HEK293 (cell line): ENCODE measurements around the gene MIS18BP1.

Source experiments
- GFI1B ChIP-seq: fragments of 450-650 bp; formaldehyde crosslinking; IDR thresholded peaks from 2 replicates; pipeline ENCODE4 v1.5.1; 2016; ENCODE audit warnings: missing biosample characterization, missing genetic modification characterization
- GLI4 ChIP-seq: fragments of 450-650 bp; formaldehyde crosslinking; IDR thresholded peaks from 2 replicates; pipeline ENCODE4 v1.5.1; 2016; ENCODE audit warnings: missing biosample characterization, missing genetic modification characterization
- KLF8 ChIP-seq: fragments of 450-650 bp; formaldehyde crosslinking; IDR thresholded peaks from 2 replicates; pipeline ENCODE4 v1.5.1; 2016; ENCODE audit warnings: missing biosample characterization, missing genetic modification characterization
- SCRT2 ChIP-seq: fragments of 450-650 bp; formaldehyde crosslinking; IDR thresholded peaks from 2 replicates; pipeline ENCODE4 v1.5.1; 2016; ENCODE audit warnings: missing biosample characterization, missing genetic modification characterization
- SETDB1 ChIP-seq: IDR thresholded peaks from one replicate; pipeline ENCODE4 v1.6.1; 2017; ENCODE audit warnings: mild to moderate bottlenecking, low read length, moderate library complexity, mixed read lengths; ENCODE audit not compliant: insufficient read length
- SP2 ChIP-seq: fragments of 450-650 bp; formaldehyde crosslinking; IDR thresholded peaks from 2 replicates; pipeline ENCODE4 v1.5.1; 2016; ENCODE audit warnings: missing biosample characterization, missing genetic modification characterization
- SP7 ChIP-seq: fragments of 450-650 bp; formaldehyde crosslinking; IDR thresholded peaks from 2 replicates; pipeline ENCODE4 v1.5.1; 2016; ENCODE audit warnings: missing biosample characterization, missing genetic modification characterization
- WT1 ChIP-seq: fragments of 450-650 bp; formaldehyde crosslinking; IDR thresholded peaks from 2 replicates; pipeline ENCODE4 v1.5.1; 2016; ENCODE audit warnings: missing biosample characterization, missing genetic modification characterization
- YY2 ChIP-seq: fragments of 450-650 bp; formaldehyde crosslinking; IDR thresholded peaks from 2 replicates; pipeline ENCODE4 v1.5.1; 2016; ENCODE audit warnings: missing biosample characterization, missing genetic modification characterization
- ZBTB20 ChIP-seq: fragments of 450-650 bp; formaldehyde crosslinking; IDR thresholded peaks from 2 replicates; pipeline ENCODE4 v1.5.1; 2016; ENCODE audit warnings: missing biosample characterization, missing genetic modification characterization
- ZBTB48 ChIP-seq: fragments of 450-650 bp; formaldehyde crosslinking; IDR thresholded peaks from 2 replicates; pipeline ENCODE4 v1.5.1; 2016; ENCODE audit warnings: missing biosample characterization, missing genetic modification characterization
- ZBTB8A ChIP-seq: fragments of 450-650 bp; formaldehyde crosslinking; IDR thresholded peaks from 2 replicates; pipeline ENCODE4 v1.5.1; 2016; ENCODE audit warnings: missing biosample characterization, missing genetic modification characterization
- ZEB2 ChIP-seq: fragments of 450-650 bp; formaldehyde crosslinking; IDR thresholded peaks from 2 replicates; pipeline ENCODE4 v1.5.1; 2016; ENCODE audit warnings: missing biosample characterization, missing genetic modification characterization
- ZFHX2 ChIP-seq: fragments of 450-650 bp; formaldehyde crosslinking; conservative IDR thresholded peaks from 2 replicates; pipeline ENCODE4 v1.5.1; 2016; ENCODE audit warnings: missing biosample characterization, missing genetic modification characterization
- ZFP3 ChIP-seq: fragments of 450-650 bp; formaldehyde crosslinking; IDR thresholded peaks from 2 replicates; pipeline ENCODE4 v1.5.1; 2016; ENCODE audit warnings: low read depth, missing biosample characterization, missing genetic modification characterization
- ZNF133 ChIP-seq: fragments of 450-650 bp; formaldehyde crosslinking; IDR thresholded peaks from 2 replicates; pipeline ENCODE4 v1.5.1; 2016; ENCODE audit warnings: missing biosample characterization, missing genetic modification characterization
- ZNF169 ChIP-seq: fragments of 450-650 bp; formaldehyde crosslinking; IDR thresholded peaks from 2 replicates; pipeline ENCODE4 v1.5.1; 2016; ENCODE audit warnings: missing biosample characterization, missing genetic modification characterization
- ZNF202 ChIP-seq: fragments of 450-650 bp; formaldehyde crosslinking; IDR thresholded peaks from 2 replicates; pipeline ENCODE4 v1.5.1; 2016; ENCODE audit warnings: missing biosample characterization, missing genetic modification characterization, borderline replicate concordance
- ZNF302 ChIP-seq: fragments of 450-650 bp; formaldehyde crosslinking; IDR thresholded peaks from 2 replicates; pipeline ENCODE4 v1.5.1; 2016; ENCODE audit warnings: missing biosample characterization, missing genetic modification characterization, low read depth
- ZNF324 ChIP-seq: fragments of 450-650 bp; formaldehyde crosslinking; IDR thresholded peaks from 2 replicates; pipeline ENCODE4 v1.5.1; 2016; ENCODE audit warnings: missing biosample characterization, missing genetic modification characterization
- ZNF394 ChIP-seq: fragments of 450-650 bp; formaldehyde crosslinking; IDR thresholded peaks from 2 replicates; pipeline ENCODE4 v1.5.1; 2016; ENCODE audit warnings: missing biosample characterization, missing genetic modification characterization, mild to moderate bottlenecking, moderate library complexity, borderline replicate concordance
- ZNF600 ChIP-seq: fragments of 450-650 bp; formaldehyde crosslinking; IDR thresholded peaks from 2 replicates; pipeline ENCODE4 v1.5.1; 2016; ENCODE audit warnings: missing biosample characterization, missing genetic modification characterization
- ZNF610 ChIP-seq: fragments of 450-650 bp; formaldehyde crosslinking; IDR thresholded peaks from 2 replicates; pipeline ENCODE4 v1.5.1; 2016; ENCODE audit warnings: missing biosample characterization, missing genetic modification characterization, borderline replicate concordance
- ZNF707 ChIP-seq: fragments of 450-650 bp; formaldehyde crosslinking; IDR thresholded peaks from 2 replicates; pipeline ENCODE4 v1.5.1; 2016; ENCODE audit warnings: missing biosample characterization, missing genetic modification characterization
- ZNF76 ChIP-seq: fragments of 450-650 bp; formaldehyde crosslinking; IDR thresholded peaks from 2 replicates; pipeline ENCODE4; 2016; ENCODE audit warnings: low read depth, missing biosample characterization, missing genetic modification characterization, borderline replicate concordance
- ZNF843 ChIP-seq: fragments of 450-650 bp; formaldehyde crosslinking; IDR thresholded peaks from 2 replicates; pipeline ENCODE4 v1.5.1; 2016; ENCODE audit warnings: missing biosample characterization, missing genetic modification characterization
- ZXDB ChIP-seq: fragments of 450-650 bp; formaldehyde crosslinking; IDR thresholded peaks from 2 replicates; pipeline ENCODE4 v1.5.1; 2016; ENCODE audit warnings: missing biosample characterization, missing genetic modification characterization
- TF ChIP-seq, protein P1 (sequence below): fragments of 450-650 bp; formaldehyde crosslinking; IDR thresholded peaks from 2 replicates; pipeline ENCODE4 v1.5.1; 2016; ENCODE audit warnings: missing biosample characterization, missing genetic modification characterization
- TF ChIP-seq, protein P2 (sequence below): fragments of 450-650 bp; IDR thresholded peaks from 2 replicates; pipeline ENCODE4 v1.5.1; 2018; ENCODE audit warnings: missing biosample characterization, mild to moderate bottlenecking, missing genetic modification characterization
- TF ChIP-seq, protein P3 (sequence below): fragments of 450-650 bp; formaldehyde crosslinking; IDR thresholded peaks from 2 replicates; pipeline ENCODE4 v1.5.1; 2016; ENCODE audit warnings: missing biosample characterization, missing genetic modification characterization
- TF ChIP-seq, protein P4 (sequence below): fragments of 450-650 bp; formaldehyde crosslinking; IDR thresholded peaks from 2 replicates; pipeline ENCODE4 v1.5.1; 2016; ENCODE audit warnings: missing biosample characterization, missing genetic modification characterization, borderline replicate concordance
- TF ChIP-seq, protein P5 (sequence below): fragments of 450-650 bp; formaldehyde crosslinking; IDR thresholded peaks from 2 replicates; pipeline ENCODE4 v1.5.1; 2016; ENCODE audit warnings: missing biosample characterization, missing genetic modification characterization

Gene MIS18BP1

DNA sequence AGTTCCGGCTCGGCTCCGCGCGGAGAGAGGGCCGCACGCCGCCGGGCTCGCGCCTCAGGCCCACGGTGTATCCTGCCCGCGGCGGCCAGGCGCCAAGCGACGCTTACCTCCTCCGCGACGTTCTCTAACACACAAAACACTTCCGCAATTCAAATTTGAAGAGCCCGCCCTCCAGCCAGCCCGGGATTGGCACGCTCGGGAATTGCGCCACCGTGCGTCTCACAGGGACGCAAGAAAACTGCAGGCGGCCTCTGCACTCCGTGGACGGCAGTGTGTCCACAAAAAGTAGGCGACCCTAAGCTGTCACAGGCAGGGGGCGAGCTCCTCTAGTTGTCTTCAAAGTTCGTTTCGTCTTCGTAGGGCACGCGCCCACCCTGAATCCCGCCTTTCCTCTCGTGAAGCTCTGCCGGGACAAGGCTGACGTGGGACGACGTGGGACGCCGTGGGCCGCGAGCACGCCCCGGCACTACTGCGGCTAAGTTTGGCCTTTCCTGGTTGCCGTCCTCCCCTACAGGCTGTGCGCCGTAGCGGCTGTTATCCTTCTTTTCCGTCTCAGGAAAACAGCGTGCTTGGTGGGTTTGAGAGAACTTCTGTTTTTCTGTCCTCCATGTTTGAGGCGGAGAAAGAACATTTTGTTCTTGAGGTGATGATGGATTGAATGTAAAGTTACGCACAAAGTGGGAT is at the start of gene MIS18BP1 (continued):
- TF ChIP-seq GLI4 (tag by site-specific recombination) (no peak), ZXDB (tag by site-specific recombination) (peak; percentile 58), ZNF324 (no peak), ZNF169 (tag by site-specific recombination) (no peak), SP7 (tag by site-specific recombination) (no peak), KLF8 (tag by site-specific recombination) (0 out of 2 replicates have a peak, but pooled peaks have one; percentile 34), ZEB2 (tag by site-specific recombination) (peak; percentile 52; the same call in 1 of the 2 replicates), ZNF600 (tag by site-specific recombination) (peak; percentile 37; the same call in 1 of the 2 replicates), GFI1B (tag by site-specific recombination) (no peak), YY2 (tag by site-specific recombination) (no peak), ZBTB20 (tag by site-specific recombination) (peak; percentile 44; the same call in 1 of the 2 replicates), ZFP3 (tag by site-specific recombination) (no peak), ZNF133 (no peak), ZBTB48 (0 out of 2 replicates have a peak, but pooled peaks have one; percentile 58), ZNF302 (tag by site-specific recombination) (no peak), ZNF843 (tag by site-specific recombination) (0 out of 2 replicates have a peak, but pooled peaks have one; percentile 14), SP2 (tag by site-specific recombination) (peak; percentile 56), SCRT2 (tag by site-specific recombination) (0 out of 2 replicates have a peak, but pooled peaks have one; percentile 21), ZNF202 (tag by site-specific recombination) (0 out of 2 replicates have a peak, but pooled peaks have one; percentile 75), ZNF707 (tag by site-specific recombination) (no peak), ZBTB8A (tag by site-specific recombination) (no peak; the same call in 1 of the 2 replicates), ZFHX2 (tag by site-specific recombination) (peak; percentile 45), WT1 (tag by site-specific recombination) (no peak), ZNF394 (tag by site-specific recombination) (no peak), ZNF76 (no peak), SETDB1 (peak; percentile 90), ZNF610 (tag by site-specific recombination) (0 out of 2 replicates have a peak, but pooled peaks have one; percentile 16)
- TF ChIP-seq, protein P1, sequence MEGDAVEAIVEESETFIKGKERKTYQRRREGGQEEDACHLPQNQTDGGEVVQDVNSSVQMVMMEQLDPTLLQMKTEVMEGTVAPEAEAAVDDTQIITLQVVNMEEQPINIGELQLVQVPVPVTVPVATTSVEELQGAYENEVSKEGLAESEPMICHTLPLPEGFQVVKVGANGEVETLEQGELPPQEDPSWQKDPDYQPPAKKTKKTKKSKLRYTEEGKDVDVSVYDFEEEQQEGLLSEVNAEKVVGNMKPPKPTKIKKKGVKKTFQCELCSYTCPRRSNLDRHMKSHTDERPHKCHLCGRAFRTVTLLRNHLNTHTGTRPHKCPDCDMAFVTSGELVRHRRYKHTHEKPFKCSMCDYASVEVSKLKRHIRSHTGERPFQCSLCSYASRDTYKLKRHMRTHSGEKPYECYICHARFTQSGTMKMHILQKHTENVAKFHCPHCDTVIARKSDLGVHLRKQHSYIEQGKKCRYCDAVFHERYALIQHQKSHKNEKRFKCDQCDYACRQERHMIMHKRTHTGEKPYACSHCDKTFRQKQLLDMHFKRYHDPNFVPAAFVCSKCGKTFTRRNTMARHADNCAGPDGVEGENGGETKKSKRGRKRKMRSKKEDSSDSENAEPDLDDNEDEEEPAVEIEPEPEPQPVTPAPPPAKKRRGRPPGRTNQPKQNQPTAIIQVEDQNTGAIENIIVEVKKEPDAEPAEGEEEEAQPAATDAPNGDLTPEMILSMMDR (tag by site-specific recombination), result peak; percentile 84
- TF ChIP-seq, protein P2, sequence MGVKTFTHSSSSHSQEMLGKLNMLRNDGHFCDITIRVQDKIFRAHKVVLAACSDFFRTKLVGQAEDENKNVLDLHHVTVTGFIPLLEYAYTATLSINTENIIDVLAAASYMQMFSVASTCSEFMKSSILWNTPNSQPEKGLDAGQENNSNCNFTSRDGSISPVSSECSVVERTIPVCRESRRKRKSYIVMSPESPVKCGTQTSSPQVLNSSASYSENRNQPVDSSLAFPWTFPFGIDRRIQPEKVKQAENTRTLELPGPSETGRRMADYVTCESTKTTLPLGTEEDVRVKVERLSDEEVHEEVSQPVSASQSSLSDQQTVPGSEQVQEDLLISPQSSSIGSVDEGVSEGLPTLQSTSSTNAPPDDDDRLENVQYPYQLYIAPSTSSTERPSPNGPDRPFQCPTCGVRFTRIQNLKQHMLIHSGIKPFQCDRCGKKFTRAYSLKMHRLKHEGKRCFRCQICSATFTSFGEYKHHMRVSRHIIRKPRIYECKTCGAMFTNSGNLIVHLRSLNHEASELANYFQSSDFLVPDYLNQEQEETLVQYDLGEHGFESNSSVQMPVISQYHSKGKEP (tag by site-specific recombination), result 0 out of 2 replicates have a peak, but pooled peaks have one; percentile 11
- TF ChIP-seq, protein P3, sequence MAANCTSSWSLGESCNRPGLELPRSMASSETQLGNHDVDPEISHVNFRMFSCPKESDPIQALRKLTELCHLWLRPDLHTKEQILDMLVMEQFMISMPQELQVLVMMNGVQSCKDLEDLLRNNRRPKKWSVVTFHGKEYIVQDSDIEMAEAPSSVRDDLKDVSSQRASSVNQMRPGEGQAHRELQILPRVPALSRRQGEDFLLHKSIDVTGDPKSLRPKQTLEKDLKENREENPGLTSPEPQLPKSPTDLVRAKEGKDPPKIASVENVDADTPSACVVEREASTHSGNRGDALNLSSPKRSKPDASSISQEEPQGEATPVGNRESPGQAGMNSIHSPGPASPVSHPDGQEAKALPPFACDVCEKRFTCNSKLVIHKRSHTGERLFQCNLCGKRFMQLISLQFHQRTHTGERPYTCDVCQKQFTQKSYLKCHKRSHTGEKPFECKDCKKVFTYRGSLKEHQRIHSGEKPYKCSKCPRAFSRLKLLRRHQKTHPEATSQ (tag by site-specific recombination), result no peak
- TF ChIP-seq, protein P4, sequence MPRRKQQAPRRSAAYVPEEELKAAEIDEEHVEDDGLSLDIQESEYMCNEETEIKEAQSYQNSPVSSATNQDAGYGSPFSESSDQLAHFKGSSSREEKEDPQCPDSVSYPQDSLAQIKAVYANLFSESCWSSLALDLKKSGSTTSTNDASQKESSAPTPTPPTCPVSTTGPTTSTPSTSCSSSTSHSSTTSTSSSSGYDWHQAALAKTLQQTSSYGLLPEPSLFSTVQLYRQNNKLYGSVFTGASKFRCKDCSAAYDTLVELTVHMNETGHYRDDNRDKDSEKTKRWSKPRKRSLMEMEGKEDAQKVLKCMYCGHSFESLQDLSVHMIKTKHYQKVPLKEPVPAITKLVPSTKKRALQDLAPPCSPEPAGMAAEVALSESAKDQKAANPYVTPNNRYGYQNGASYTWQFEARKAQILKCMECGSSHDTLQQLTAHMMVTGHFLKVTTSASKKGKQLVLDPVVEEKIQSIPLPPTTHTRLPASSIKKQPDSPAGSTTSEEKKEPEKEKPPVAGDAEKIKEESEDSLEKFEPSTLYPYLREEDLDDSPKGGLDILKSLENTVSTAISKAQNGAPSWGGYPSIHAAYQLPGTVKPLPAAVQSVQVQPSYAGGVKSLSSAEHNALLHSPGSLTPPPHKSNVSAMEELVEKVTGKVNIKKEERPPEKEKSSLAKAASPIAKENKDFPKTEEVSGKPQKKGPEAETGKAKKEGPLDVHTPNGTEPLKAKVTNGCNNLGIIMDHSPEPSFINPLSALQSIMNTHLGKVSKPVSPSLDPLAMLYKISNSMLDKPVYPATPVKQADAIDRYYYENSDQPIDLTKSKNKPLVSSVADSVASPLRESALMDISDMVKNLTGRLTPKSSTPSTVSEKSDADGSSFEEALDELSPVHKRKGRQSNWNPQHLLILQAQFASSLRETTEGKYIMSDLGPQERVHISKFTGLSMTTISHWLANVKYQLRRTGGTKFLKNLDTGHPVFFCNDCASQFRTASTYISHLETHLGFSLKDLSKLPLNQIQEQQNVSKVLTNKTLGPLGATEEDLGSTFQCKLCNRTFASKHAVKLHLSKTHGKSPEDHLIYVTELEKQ (tag by site-specific recombination), result peak; percentile 9; the same call in 1 of the 2 replicates
- TF ChIP-seq, protein P5, sequence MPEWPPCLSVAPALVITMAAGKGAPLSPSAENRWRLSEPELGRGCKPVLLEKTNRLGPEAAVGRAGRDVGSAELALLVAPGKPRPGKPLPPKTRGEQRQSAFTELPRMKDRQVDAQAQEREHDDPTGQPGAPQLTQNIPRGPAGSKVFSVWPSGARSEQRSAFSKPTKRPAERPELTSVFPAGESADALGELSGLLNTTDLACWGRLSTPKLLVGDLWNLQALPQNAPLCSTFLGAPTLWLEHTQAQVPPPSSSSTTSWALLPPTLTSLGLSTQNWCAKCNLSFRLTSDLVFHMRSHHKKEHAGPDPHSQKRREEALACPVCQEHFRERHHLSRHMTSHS (tag by site-specific recombination), result no peak
